SK-N-SH (cell line): ENCODE results near the gene FBXO2. TPM values are rescaled to one million over a fixed set of nuclear protein-coding genes. Genes with fewer than 3 reads are reported as not detected.

Source experiments
- CTCF ChIA-PET: fragments of 300-600, 350-600 bp; formaldehyde crosslinking; extraction: SDS; loops from one replicate; lab custom pipeline; 2021; lab: Yijun Ruan, JAX
- POLR2A ChIA-PET: fragments of 350-600 bp; sonication (Branson Sonifier 250); formaldehyde crosslinking; extraction: SDS; loops from one replicate; lab custom pipeline; 2020; ENCODE audit warnings: antibody characterized with exemption, inconsistent platforms; lab: Yijun Ruan, JAX
- DNase-seq: peaks from one replicate; pipeline ENCODE4 v3.0.0; 2012
- H2AFZ ChIP-seq: fragments of 200-600 bp; sonication (generic); 2 replicates; pipeline ENCODE4 v1.8.1; 2016; ENCODE audit warnings: antibody characterized with exemption, mild to moderate bottlenecking, low read depth
- H3F3A ChIP-seq: fragments of 200-600 bp; sonication (generic); replicated peaks from 2 replicates; pipeline ENCODE3; 2016; ENCODE audit warnings: antibody characterized with exemption, mild to moderate bottlenecking; ENCODE audit not compliant: insufficient read depth
- H3K27ac ChIP-seq, 2 experiments: fragments of 200-500 bp in 1 of 2; fragments of 200-600 bp in 1 of 2; sonication (Bioruptor generic) in 1 of 2; sonication (generic), shearing (Covaris generic) in 1 of 2; 2 replicates each; pipeline versions ENCODE4 v1.5.1 to v1.6.1; 2014 to 2016; ENCODE audit warnings: low read depth in 2 of 2, inconsistent platforms in 1 of 2, low read length in 1 of 2, mild to moderate bottlenecking in 1 of 2, mixed read lengths in 1 of 2
- H3K27me3 ChIP-seq: fragments of 200-600 bp; sonication (generic), shearing (Covaris generic); 2 replicates; pipeline ENCODE4 v1.6.1; 2016; ENCODE audit warnings: mixed run types; ENCODE audit not compliant: insufficient read depth
- H3K36me3 ChIP-seq, 2 experiments: fragments of 200-500 bp in 1 of 2; fragments of 200-600 bp in 1 of 2; sonication (Bioruptor generic) in 1 of 2; sonication (generic) in 1 of 2; replicated peaks in 1 of 2; 2 replicates each; pipeline versions ENCODE3 to v1.5.1; 2014 to 2016; ENCODE audit warnings: low read length in 1 of 2, mild to moderate bottlenecking in 1 of 2; ENCODE audit not compliant: insufficient read depth in 2 of 2, control insufficient read depth in 1 of 2
- H3K4me1 ChIP-seq, 2 experiments: fragments of 200-500 bp in 1 of 2; fragments of 200-600 bp in 1 of 2; sonication (Bioruptor generic) in 1 of 2; sonication (generic), shearing (Covaris generic) in 1 of 2; 2 replicates each; pipeline versions ENCODE4 v1.5.1 to v1.6.1; 2014 to 2016; ENCODE audit warnings: low read depth in 1 of 2, low read length in 1 of 2, mixed run types in 1 of 2; ENCODE audit not compliant: insufficient read depth in 2 of 2, control insufficient read depth in 1 of 2
- H3K4me2 ChIP-seq: fragments of 200-600 bp; sonication (generic), shearing (Covaris generic); 2 replicates; pipeline ENCODE4 v1.6.1; 2017; ENCODE audit warnings: mixed run types
- H3K4me3 ChIP-seq, 2 experiments: fragments of 200-500 bp in 1 of 2; fragments of 200-600 bp in 1 of 2; sonication (Bioruptor generic) in 1 of 2; sonication (generic), shearing (Covaris generic) in 1 of 2; 2 replicates each; pipeline versions ENCODE4 v1.5.1 to v1.8.1; 2014 to 2016; ENCODE audit warnings: low read depth in 2 of 2, inconsistent platforms in 1 of 2, low read length in 1 of 2, mild to moderate bottlenecking in 1 of 2, mixed read lengths in 1 of 2, moderate library complexity in 1 of 2
- H3K79me2 ChIP-seq: fragments of 200-600 bp; sonication (generic); 2 replicates; pipeline ENCODE4 v1.8.1; 2017; ENCODE audit warnings: mild to moderate bottlenecking; ENCODE audit not compliant: insufficient read depth
- H3K9ac ChIP-seq: fragments of 200-600 bp; sonication (generic); 2 replicates; pipeline ENCODE4 v1.6.1; 2017; ENCODE audit warnings: mixed run types
- H3K9me2 ChIP-seq: fragments of 200-600 bp; sonication (generic); 2 replicates; pipeline ENCODE4 v1.6.1; 2017; ENCODE audit warnings: mixed run types
- H3K9me3 ChIP-seq: fragments of 200-600 bp; sonication (generic); 2 replicates; pipeline ENCODE4 v1.6.1; 2017; ENCODE audit warnings: mixed run types, mild to moderate bottlenecking, moderate library complexity
- H4K20me1 ChIP-seq: fragments of 200-600 bp; sonication (generic); 2 replicates; pipeline ENCODE4 v1.6.1; 2017; ENCODE audit warnings: mild to moderate bottlenecking, mixed run types; ENCODE audit not compliant: insufficient read depth
- CHD2 ChIP-seq: fragments of 150-350 bp; IDR thresholded peaks from 2 replicates; pipeline ENCODE4 v1.6.1; 2018; ENCODE audit warnings: low read length; ENCODE audit not compliant: partially characterized antibody
- CTCF ChIP-seq: fragments of 200-600 bp; sonication (generic); IDR thresholded peaks from 2 replicates; pipeline ENCODE4 v1.6.1; 2017; ENCODE audit warnings: antibody characterized with exemption, mild to moderate bottlenecking, moderate library complexity
- ELF1 ChIP-seq: IDR thresholded peaks from 2 replicates; pipeline ENCODE4 v1.4.0; 2012
- EP300 ChIP-seq, 2 experiments: IDR thresholded peaks; 2 replicates each; pipeline versions ENCODE4 v1.4.0 to v1.6.1; 2012; ENCODE audit warnings: borderline replicate concordance in 1 of 2, low read depth in 1 of 2, low read length in 1 of 2
- EZH2phosphoT487 ChIP-seq: fragments of 200-600 bp; sonication (generic); IDR thresholded peaks from 2 replicates; pipeline ENCODE4 v1.6.1; 2017; ENCODE audit warnings: low read depth, mixed run types, mild to moderate bottlenecking, antibody characterized with exemption, moderate library complexity, borderline replicate concordance
- FOSL2 ChIP-seq: IDR thresholded peaks from 2 replicates; pipeline ENCODE4 v1.4.0; 2012; ENCODE audit warnings: low read depth, mild to moderate bottlenecking, moderate library complexity, borderline replicate concordance
- GATA2 ChIP-seq: sonication (generic); formaldehyde crosslinking; IDR thresholded peaks from 2 replicates; pipeline ENCODE4 v1.5.0; 2020; ENCODE audit warnings: mild to moderate bottlenecking, missing genetic modification reagents
- IRF3 ChIP-seq: fragments of 150-350 bp; IDR thresholded peaks from 2 replicates; pipeline ENCODE4 v1.6.1; 2016; ENCODE audit warnings: mild to moderate bottlenecking, low read depth, low read length
- MEF2A ChIP-seq: IDR thresholded peaks from 2 replicates; pipeline ENCODE4 v1.4.0; 2012; ENCODE audit warnings: low read depth, borderline replicate concordance
- MXI1 ChIP-seq: IDR thresholded peaks from 2 replicates; pipeline ENCODE4 v1.6.1; 2012; ENCODE audit warnings: mild to moderate bottlenecking, low read depth, low read length, improper control_type of control experiment
- NRF1 ChIP-seq: IDR thresholded peaks from 2 replicates; pipeline ENCODE4 v1.6.1; 2012; ENCODE audit warnings: low read depth, mild to moderate bottlenecking, low read length
- POLR2AphosphoS5 ChIP-seq: IDR thresholded peaks from 2 replicates; pipeline ENCODE4 v1.6.1; 2012; ENCODE audit warnings: low read depth, low read length
- RCOR1 ChIP-seq: fragments of 150-350 bp; IDR thresholded peaks from 2 replicates; pipeline ENCODE4 v1.6.1; 2017; ENCODE audit warnings: antibody characterized with exemption, low read length
- RFX5 ChIP-seq: IDR thresholded peaks from 2 replicates; pipeline ENCODE4 v1.6.1; 2012; ENCODE audit warnings: mild to moderate bottlenecking, improper control_type of control experiment, low read length
- SIN3A ChIP-seq: IDR thresholded peaks from 2 replicates; pipeline ENCODE4 v1.6.1; 2012; ENCODE audit warnings: low read depth, mild to moderate bottlenecking, low read length, moderate library complexity, borderline replicate concordance
- SMC3 ChIP-seq: IDR thresholded peaks from 2 replicates; pipeline ENCODE4 v1.6.1; 2012; ENCODE audit warnings: low read depth, low read length, improper control_type of control experiment
- USF1 ChIP-seq: IDR thresholded peaks from 2 replicates; pipeline ENCODE4 v1.4.0; 2012; ENCODE audit warnings: low read depth, borderline replicate concordance
- WGBS: methylation state at CpG from one replicate; pipeline ENCODE4 v1.1.6; 2017; ENCODE audit warnings: low lambda C conversion rate; 5-methylcytosine and 5-hydroxymethylcytosine counted together
- polyA plus RNA-seq, 3 experiments: library from polyadenylated mRNA; depleted of rRNA; stranded (reverse); fragments of >200 nt; gene quantifications; 2 replicates each; pipeline ENCODE4 v1.2.3, GENCODE V29; 2012

Gene FBXO2
- polyA plus RNA-seq, 1 of the 3 experiments (the other 2 are of a cell fraction): 21.7 TPM

- TF ChIP-seq CTCF (no peak), NRF1 (no peak), SMC3 (no peak), EZH2phosphoT487 (no peak), MXI1 (0 out of 2 replicates have a peak, but pooled peaks have one; percentile 56)
Measured at GRCh38 chr1:11681071-11681771, 27.0 kb upstream of the FBXO2 start, which contains the start of gene MAD2L2 (continued).

DNA sequence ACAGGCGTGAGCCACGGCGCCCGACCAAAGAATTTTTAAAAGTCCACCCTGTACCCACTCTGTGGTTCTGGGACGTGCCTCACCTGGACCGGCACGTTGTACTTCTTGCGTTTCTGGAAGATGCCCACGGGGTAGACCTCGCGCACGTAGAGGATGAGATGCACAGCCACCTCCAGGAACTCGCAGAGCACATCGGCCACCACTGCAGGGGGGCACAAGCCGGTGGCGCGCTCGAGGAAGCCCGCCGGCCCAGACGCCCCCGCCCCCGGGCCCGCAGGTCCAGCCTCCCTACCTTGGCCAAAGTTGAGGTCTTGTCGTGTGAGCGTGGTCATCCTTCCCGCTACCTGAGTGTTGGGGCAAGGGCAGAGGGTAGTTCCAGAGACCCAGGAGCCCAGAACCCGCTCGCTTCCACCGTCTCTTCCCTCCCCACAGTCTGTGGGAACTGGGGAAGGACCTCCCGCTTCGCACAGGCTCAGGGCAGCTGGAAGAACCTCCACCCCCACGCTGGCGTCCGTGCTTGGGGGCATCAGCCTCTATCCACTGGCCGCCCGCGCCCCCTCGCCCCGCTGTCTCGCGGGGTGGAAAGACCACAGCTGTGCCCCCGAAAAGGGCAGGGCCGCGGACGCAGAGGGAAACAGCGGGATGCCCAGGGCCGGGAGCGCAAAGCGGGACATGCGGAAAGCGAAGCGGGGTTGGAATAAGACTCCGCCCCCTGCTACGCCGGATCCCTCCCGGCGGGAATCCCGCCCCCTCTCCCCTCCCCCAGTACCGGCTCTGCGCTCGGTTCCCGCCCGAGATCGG is 26.2 kb upstream of the FBXO2 start:
- 10% methylated on average over 22 of the region's 65 CpGs for WGBS
- no peak for TF ChIP-seq USF1
- TF ChIP-seq CHD2: peak; percentile 49
- TF ChIP-seq, all 33 proteins: peak for 1
- peak; percentile 58 for DNase-seq

DNA sequence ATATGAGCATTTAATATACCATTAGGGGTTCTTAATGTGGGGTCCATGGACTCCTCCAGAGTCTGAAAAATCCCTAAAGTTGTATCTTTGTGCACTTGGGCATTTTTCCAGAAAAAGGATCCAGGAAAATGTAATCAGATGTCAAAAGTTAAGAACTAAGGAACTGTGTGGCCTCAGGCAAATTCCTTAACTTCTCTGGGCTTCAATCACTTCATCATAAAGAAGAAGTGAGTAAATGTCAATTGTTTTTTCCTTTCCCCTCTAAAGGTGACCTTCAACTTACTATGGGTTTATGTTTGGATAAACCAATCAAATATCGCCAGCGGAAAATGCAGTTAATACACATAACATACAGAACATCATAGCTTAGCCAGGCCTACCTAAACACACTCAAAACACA is 24.2 kb upstream of the FBXO2 start:
- no peak for DNase-seq
- no peak overlapping the region for H3K27ac ChIP-seq
- H3K36me3 ChIP-seq: peaks cover 9 to 26% of the 10 kb centered on the region in 2 experiments
- no peaks in the 10 kb centered on the region for H3K9me2 ChIP-seq
- H4K20me1 ChIP-seq: no peaks in the 10 kb centered on the region
- no peak overlapping the region for H2AFZ ChIP-seq
- H3K27me3 ChIP-seq: no peaks in the 10 kb centered on the region
- H3K79me2 ChIP-seq: peaks cover 18% of the 10 kb centered on the region; the same call in 1 of the 2 replicates
- no peak overlapping the region for H3K4me2 ChIP-seq
- CTCF ChIA-PET: interaction anchor here (3.3 to 5.9 kb wide), 2 partner anchors 14 to 28 kb away, joined by 12 to 46 read pairs; partner anchors contain the start of gene FBXO6
- H3K4me1 ChIP-seq: peaks cover 9 to 10% of the 10 kb centered on the region in 2 experiments; a peak in 2 of 4 replicates
- TF ChIP-seq SMC3 (no peak), MEF2A (no peak), IRF3 (no peak), NRF1 (no peak), RCOR1 (no peak), RFX5 (no peak), FOSL2 (no peak), ELF1 (no peak), GATA2 (CRISPR knock-in tag) (no peak), SIN3A (no peak), POLR2AphosphoS5 (no peak), MXI1 (no peak), USF1 (no peak), EP300 (IDR thresholded peaks at IDR 0.05; ENCODE audit: borderline replicate concordance in 1 of 2, low read depth in 1 of 2, low read length in 1 of 2) (no peak)
- TF ChIP-seq, all 33 proteins: peak for 0
- 100% methylated on average over 2 of the region's 2 CpGs for WGBS
- H3K4me3 ChIP-seq: no peak overlapping the region
- H3K9me3 ChIP-seq: no peaks in the 10 kb centered on the region
- peaks cover 6% of the 10 kb centered on the region for H3F3A ChIP-seq
- POLR2A ChIA-PET: no interaction called here
- no peak overlapping the region for H3K9ac ChIP-seq

More for the DNA sequence above, 26.2 kb upstream of the FBXO2 start:
- Histone ChIP-seq H3F3A (peaks cover 6% of the 10 kb centered on the region), H3K27me3 (no peaks in the 10 kb centered on the region), H3K4me3 (peak overlapping the region; percentile 90 to 96), H3K79me2 (peaks cover 18% of the 10 kb centered on the region; the same call in 1 of the 2 replicates), H3K36me3 (peaks cover 6 to 12% of the 10 kb centered on the region in 2 experiments), H3K9me3 (no peaks in the 10 kb centered on the region), H3K9ac (peak overlapping the region; percentile 90), H3K27ac (peak overlapping the region; percentile 58 to 67), H3K4me1 (peaks cover 10 to 16% of the 10 kb centered on the region in 2 experiments; a peak in 2 of 4 replicates), H3K9me2 (no peaks in the 10 kb centered on the region), H3K4me2 (peak overlapping the region; percentile 97), H4K20me1 (no peaks in the 10 kb centered on the region), H2AFZ (peak overlapping the region; percentile 89)
- CTCF ChIA-PET: interaction anchor here (0.7 to 7.5 kb wide), 7 partner anchors 16 to 643 kb away, joined by 3 to 51 read pairs (median 5); partner anchors contain the start of gene FBXO6
- POLR2A ChIA-PET: no interaction called here
